Panc1 (cell line): ENCODE data around the gene RFC2. TPM values are rescaled to one million over a fixed set of nuclear protein-coding genes. Genes with fewer than 3 reads are reported as not detected.

Experiments
- ATAC-seq: fragments of 200-7000 bp; cut with Tn5 transposase; 2 replicates; pipeline ENCODE4 v1.9.1; 2020; ENCODE audit warnings: mild to moderate bottlenecking, moderate library complexity
- BruUV-seq: library from RNA; stranded (reverse); fragments of 400-500 nt; replicated peaks from 2 replicates; lab custom pipeline; 2021; lab: Mats Ljungman, UMichigan
- CTCF ChIA-PET: fragments of 300-600 bp; sonication (Branson Sonifier 250); formaldehyde crosslinking; loops from one replicate; lab custom pipeline; 2022; ENCODE audit warnings: antibody characterized with exemption; lab: Charles Lee
- POLR2A ChIA-PET: fragments of 300-600 bp; sonication (Branson Sonifier 250); formaldehyde crosslinking; loops from one replicate; lab custom pipeline; 2022; ENCODE audit warnings: antibody characterized with exemption; lab: Charles Lee
- DNase-seq: peaks from one replicate; pipeline ENCODE4 v3.0.0-alpha.2; 2010; ENCODE audit warnings: low read depth, low spot score
- H3K27ac ChIP-seq: 2 replicates; pipeline ENCODE4 v1.5.1; 2011; ENCODE audit warnings: mild to moderate bottlenecking, low read length, inconsistent platforms
- H3K27me3 ChIP-seq: fragments of 200-500 bp; sonication (Bioruptor generic); 2 replicates; pipeline ENCODE4 v1.6.0; 2014; ENCODE audit warnings: low read length, inconsistent platforms; ENCODE audit not compliant: control insufficient read depth, insufficient read depth
- H3K36me3 ChIP-seq: fragments of 200-500 bp; sonication (Bioruptor generic); 2 replicates; pipeline ENCODE4 v1.5.1; 2014; ENCODE audit warnings: inconsistent platforms, mild to moderate bottlenecking, low read length, moderate library complexity; ENCODE audit not compliant: control insufficient read depth, insufficient read depth
- H3K4me1 ChIP-seq: 2 replicates; pipeline ENCODE4 v1.5.1; 2011; ENCODE audit warnings: inconsistent platforms, mild to moderate bottlenecking, low read length, moderate library complexity; ENCODE audit not compliant: control insufficient read depth, insufficient read depth
- H3K4me3 ChIP-seq, 2 experiments: 2 replicates each; pipeline ENCODE4 v1.5.1; 2011 to 2012; ENCODE audit warnings: low read depth in 2 of 2, low read length in 2 of 2, mild to moderate bottlenecking in 2 of 2, inconsistent platforms in 1 of 2, moderate library complexity in 1 of 2
- H3K9me3 ChIP-seq: fragments of 200-500 bp; sonication (Bioruptor generic); 2 replicates; pipeline ENCODE4 v1.5.1; 2014; ENCODE audit warnings: low read depth, mild to moderate bottlenecking, inconsistent platforms, low read length, moderate library complexity; ENCODE audit not compliant: control insufficient read depth, insufficient read depth
- CTCF ChIP-seq: fragments of 450-650 bp; IDR thresholded peaks from 2 replicates; pipeline ENCODE4 v1.5.1; 2017; ENCODE audit warnings: mild to moderate bottlenecking
- POLR2AphosphoS5 ChIP-seq: IDR thresholded peaks from 2 replicates; pipeline ENCODE4 v1.6.1; 2012; ENCODE audit warnings: mild to moderate bottlenecking, low read depth, low read length, moderate library complexity
- REST ChIP-seq, 2 experiments: IDR thresholded peaks; 2 replicates each; pipeline ENCODE4 v1.6.1; 2011 to 2012; ENCODE audit warnings: low read depth in 2 of 2, control low read depth in 1 of 2, low read length in 1 of 2, mild to moderate bottlenecking in 1 of 2, moderate library complexity in 1 of 2; ENCODE audit not compliant: insufficient read depth in 1 of 2
- SIN3A ChIP-seq: IDR thresholded peaks from 2 replicates; pipeline ENCODE4 v1.6.1; 2012; ENCODE audit warnings: low read depth, mild to moderate bottlenecking, low read length, moderate library complexity, borderline replicate concordance; ENCODE audit not compliant: insufficient read depth
- TCF7L2 ChIP-seq: IDR thresholded peaks from 2 replicates; pipeline ENCODE4 v1.6.1; 2011; ENCODE audit warnings: mild to moderate bottlenecking, low read depth, low read length, inconsistent platforms
- in situ Hi-C: cut with HindIII; loops from 2 replicates; pipeline ENCODE4 v1.10.0; 2016; ENCODE audit warnings: low sequenced_read_pairs, low pct_unique_long_range_greater_than_20kb
- intact Hi-C: fragments of 100-400 bp; cut with micrococcal nuclease; formaldehyde crosslinking; loops from one replicate; pipeline ENCODE4 v1.10.0; 2022; ENCODE audit not compliant: unreplicated experiment
- total RNA-seq: library from RNA; stranded (reverse); gene quantifications from one replicate; pipeline ENCODE4 v1.2.1, GENCODE V29; 2021; ENCODE audit not compliant: unreplicated experiment

RFC2 gene
- total RNA-seq, 1 experiment from 2014 or later = 56.2 TPM

- no TSS peak for BruUV-seq
- no peak for TF ChIP-seq REST (IDR thresholded peaks at IDR 0.05; ENCODE audit: insufficient read depth in 1 of 2, low read depth in 2 of 2, low read length in 1 of 2)
- TF ChIP-seq TCF7L2 = no peak
- no peak for TF ChIP-seq POLR2AphosphoS5
- TF ChIP-seq CTCF = no peak
- no peak for TF ChIP-seq SIN3A
- Histone ChIP-seq H3K27me3 (no peaks in the 10 kb centered on the region), H3K27ac (no peak overlapping the region), H3K4me3 (no peak overlapping the region), H3K36me3 (no peaks in the 10 kb centered on the region), H3K4me1 (no peaks in the 10 kb centered on the region), H3K9me3 (no peaks in the 10 kb centered on the region)
- ChIA-PET POLR2A (no interaction called here), CTCF (interaction anchor here (0.9 kb wide), 1 partner anchor 17 kb away, joined by 4 read pairs; no protein-coding TSS in a partner anchor)
- in situ Hi-C loops = no loop called here
- intact Hi-C loops = no loop called here
- no peak for DNase-seq
- ATAC-seq = peak; percentile 34; the same call in 1 of the 2 replicates
Observed at GRCh38 chr7:74222851-74223710, 31.1 kb downstream of the RFC2 start.

DNA sequence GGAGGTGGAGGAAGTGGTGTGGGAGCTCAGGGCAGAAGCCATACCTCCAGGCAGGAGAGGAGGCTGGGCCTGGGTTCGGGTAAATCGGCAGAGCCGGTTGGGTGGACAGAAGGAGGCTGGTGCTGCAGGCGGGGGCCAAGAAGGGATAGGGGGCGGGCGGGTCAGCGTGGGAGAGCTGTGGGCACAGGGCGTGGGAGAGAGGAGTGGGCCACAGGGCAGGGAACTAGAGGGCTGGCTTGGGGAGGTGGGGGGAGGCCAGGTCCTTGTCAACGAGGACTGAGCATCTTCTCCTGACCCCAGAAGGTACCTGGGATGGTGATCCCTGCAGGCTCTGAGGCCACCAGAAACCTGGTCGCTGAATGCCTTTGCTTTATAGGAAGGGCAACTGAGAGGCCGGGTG, 32.5 kb downstream of the RFC2 start:
- TF ChIP-seq TCF7L2 (no peak), SIN3A (no peak)
- ATAC-seq (no peak), DNase-seq (no peak)
- POLR2A ChIA-PET = interaction anchor here (0.7 kb wide), 1 partner anchor 214 kb away, joined by 4 read pairs; no protein-coding TSS in a partner anchor
- BruUV-seq = no TSS peak
- Histone ChIP-seq H3K4me3 (no peak overlapping the region), H3K27ac (no peak overlapping the region), H3K9me3 (no peaks in the 10 kb centered on the region), H3K4me1 (no peaks in the 10 kb centered on the region), H3K36me3 (no peaks in the 10 kb centered on the region), H3K27me3 (no peaks in the 10 kb centered on the region)
- CTCF ChIA-PET = interaction anchor here (0.7 kb wide), 1 partner anchor 400 kb away, joined by 4 read pairs; no protein-coding TSS in a partner anchor
- intact Hi-C loops (no loop called here), in situ Hi-C loops (no loop called here)

DNA sequence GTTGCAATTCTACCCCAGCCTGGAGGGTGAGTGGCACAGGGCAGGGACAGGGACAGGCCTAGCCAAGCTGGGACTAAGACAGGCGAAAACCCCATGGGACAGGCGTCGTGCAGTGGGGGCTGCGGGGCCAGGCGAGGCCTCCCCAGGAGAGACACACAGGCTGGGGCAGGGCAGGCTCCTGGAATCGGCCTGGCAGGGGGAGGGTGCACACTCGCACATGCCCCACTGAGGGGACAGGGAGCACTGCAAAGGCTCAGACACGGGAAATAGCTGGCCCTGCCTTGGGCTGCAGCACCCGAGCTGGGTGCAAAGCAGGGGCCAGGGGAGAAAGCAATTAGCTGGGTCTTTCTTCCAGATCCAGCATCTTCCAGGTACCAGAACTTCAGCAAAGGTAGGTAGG, 34.0 kb downstream of the RFC2 start:
- intact Hi-C loops (no loop called here), in situ Hi-C loops (no loop called here)
- ChIA-PET POLR2A (interaction anchor here (0.5 kb wide), 1 partner anchor 175 kb away, joined by 3 read pairs; no protein-coding TSS in a partner anchor), CTCF (interaction anchor here (0.8 kb wide), 1 partner anchor 14 kb away, joined by 3 read pairs; no protein-coding TSS in a partner anchor)
- no peak for DNase-seq
- no peaks in the 10 kb centered on the region for H3K27me3 ChIP-seq
- no peaks in the 10 kb centered on the region for H3K4me1 ChIP-seq
- no peak overlapping the region for H3K4me3 ChIP-seq
- H3K36me3 ChIP-seq = no peaks in the 10 kb centered on the region
- BruUV-seq = no TSS peak
- H3K9me3 ChIP-seq = no peaks in the 10 kb centered on the region
- TF ChIP-seq POLR2AphosphoS5 (no peak), SIN3A (no peak), CTCF (no peak), REST (IDR thresholded peaks at IDR 0.05; ENCODE audit: insufficient read depth in 1 of 2, low read depth in 2 of 2, low read length in 1 of 2) (no peak), TCF7L2 (no peak)
- ATAC-seq = peak; percentile 27; the same call in 1 of the 2 replicates
- no peak overlapping the region for H3K27ac ChIP-seq
